BLaER1 treated with 17β-estradiol and CSF1 and Interleukin-3, amounts not matched to agents 10 nM and 100 nM (cell line): ENCODE results near the gene ATRNL1.

Source experiments
- H3K27ac ChIP-seq, 11 experiments: shearing (Covaris generic); formaldehyde crosslinking; 2 replicates each; pipeline ENCODE4 v1.8.1; 2022
- H3K27me3 ChIP-seq, 11 experiments: shearing (Covaris generic); formaldehyde crosslinking; 2 replicates each; pipeline ENCODE4 v1.8.1; 2022
- H3K36me3 ChIP-seq, 11 experiments: shearing (Covaris generic); formaldehyde crosslinking; 2 replicates each; pipeline ENCODE4 v1.8.1; 2022
- H3K4me1 ChIP-seq, 10 experiments: shearing (Covaris generic); formaldehyde crosslinking; 2 replicates each; pipeline ENCODE4 v1.8.1; 2022
- H3K4me2 ChIP-seq, 11 experiments: shearing (Covaris generic); formaldehyde crosslinking; 2 replicates each; pipeline ENCODE4 v1.8.1; 2022
- H3K4me3 ChIP-seq, 10 experiments: shearing (Covaris generic); formaldehyde crosslinking; 2 replicates each; pipeline ENCODE4 v1.8.1; 2022
- H3K9ac ChIP-seq, 11 experiments: shearing (Covaris generic); formaldehyde crosslinking; 2 replicates each; pipeline ENCODE4 v1.8.1; 2022
- H3K9me3 ChIP-seq, 11 experiments: shearing (Covaris generic); formaldehyde crosslinking; replicated peaks in 1 of 11; 2 replicates each; pipeline ENCODE4 v1.8.1; 2022
- H4K20me1 ChIP-seq, 11 experiments: shearing (Covaris generic); formaldehyde crosslinking; 2 replicates each; pipeline ENCODE4 v1.8.1; 2022
- Cebpa-rat ChIP-seq, 11 experiments: shearing (Covaris generic); IDR thresholded peaks; 2 replicates each; pipeline ENCODE4 v1.8.1; 2022

The ATRNL1 gene

DNA sequence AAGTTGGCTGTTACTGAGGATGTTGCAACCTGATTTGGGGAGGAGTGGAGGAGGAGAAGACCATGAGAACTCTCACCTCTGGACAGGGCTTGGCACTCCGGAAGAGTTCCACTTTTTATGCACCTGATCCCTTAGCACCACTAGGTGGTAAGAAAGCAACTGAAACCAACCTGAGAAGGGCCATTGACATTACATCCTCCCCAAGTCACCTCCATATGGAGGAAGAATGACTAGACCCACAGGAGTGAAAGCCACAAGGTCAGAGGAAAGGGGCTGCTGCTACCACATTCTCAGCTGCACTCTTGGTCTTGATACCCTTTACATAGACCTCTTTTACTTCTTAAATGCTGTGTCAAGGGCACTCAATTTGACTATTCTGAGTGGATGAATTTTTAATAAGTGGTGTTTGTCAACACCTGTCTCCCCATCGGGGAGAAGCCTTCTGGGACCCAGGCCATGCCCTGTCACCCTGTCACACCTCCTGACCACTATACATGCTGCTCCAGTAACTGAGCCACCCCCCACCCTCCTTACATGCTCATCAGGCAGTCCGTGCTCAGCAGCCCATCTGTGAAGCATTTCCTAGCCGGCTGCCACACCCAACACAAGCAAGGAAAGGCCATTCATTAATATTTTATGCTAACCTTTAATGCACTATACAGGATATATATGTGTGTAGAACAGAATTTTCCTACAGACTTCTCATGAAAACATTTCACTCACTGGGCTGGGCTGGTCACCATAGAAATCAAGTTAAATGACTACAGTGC, 817.0 kb downstream of the ATRNL1 start:
- no peaks in the 10 kb centered on the region for H3K4me1 ChIP-seq
- H4K20me1 ChIP-seq, result no peaks in the 10 kb centered on the region
- no peak overlapping the region for H3K4me2 ChIP-seq
- no peak overlapping the region for H3K27ac ChIP-seq
- H3K9ac ChIP-seq, result no peak overlapping the region
- no peaks in the 10 kb centered on the region; a peak in 1 of 22 replicates for H3K36me3 ChIP-seq
- no peak for TF ChIP-seq Cebpa-rat (IDR thresholded peaks at IDR 0.05)
- no peaks in the 10 kb centered on the region for H3K27me3 ChIP-seq
- no peak overlapping the region for H3K4me3 ChIP-seq
- peaks cover 5 to 14% (median 12%) of the 10 kb centered on the region in 11 experiments; a peak in 13 of 22 replicates for H3K9me3 ChIP-seq

DNA sequence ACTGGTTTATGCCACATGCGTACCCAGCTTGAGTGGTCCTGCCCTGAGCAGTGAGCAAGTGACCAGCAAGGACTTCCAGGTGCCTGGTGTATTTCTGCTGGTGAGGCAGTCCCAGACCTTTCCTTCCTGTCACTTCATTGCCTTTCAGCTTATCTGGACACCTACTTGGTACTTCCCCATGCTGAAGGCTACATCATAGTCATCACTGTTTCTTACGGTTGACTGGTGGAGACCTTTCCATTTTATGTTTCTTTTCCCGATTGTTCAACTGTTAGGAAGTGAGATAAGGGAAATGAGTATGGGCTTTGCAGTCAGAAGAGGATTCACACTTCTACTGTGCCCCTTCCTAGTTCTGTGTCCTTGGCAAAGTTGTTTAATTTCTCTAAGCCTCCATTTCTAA, 821.3 kb downstream of the ATRNL1 start:
- no peaks in the 10 kb centered on the region for H4K20me1 ChIP-seq
- H3K36me3 ChIP-seq, result no peaks in the 10 kb centered on the region; a peak in 1 of 22 replicates
- peaks cover 5 to 17% (median 12%) of the 10 kb centered on the region in 11 experiments; a peak in 13 of 22 replicates for H3K9me3 ChIP-seq
- no peak overlapping the region for H3K4me3 ChIP-seq
- no peak overlapping the region for H3K4me2 ChIP-seq
- no peaks in the 10 kb centered on the region for H3K4me1 ChIP-seq
- TF ChIP-seq Cebpa-rat (IDR thresholded peaks at IDR 0.05), result no peak
- H3K27ac ChIP-seq, result no peak overlapping the region
- H3K27me3 ChIP-seq, result no peaks in the 10 kb centered on the region
- H3K9ac ChIP-seq, result no peak overlapping the region

DNA sequence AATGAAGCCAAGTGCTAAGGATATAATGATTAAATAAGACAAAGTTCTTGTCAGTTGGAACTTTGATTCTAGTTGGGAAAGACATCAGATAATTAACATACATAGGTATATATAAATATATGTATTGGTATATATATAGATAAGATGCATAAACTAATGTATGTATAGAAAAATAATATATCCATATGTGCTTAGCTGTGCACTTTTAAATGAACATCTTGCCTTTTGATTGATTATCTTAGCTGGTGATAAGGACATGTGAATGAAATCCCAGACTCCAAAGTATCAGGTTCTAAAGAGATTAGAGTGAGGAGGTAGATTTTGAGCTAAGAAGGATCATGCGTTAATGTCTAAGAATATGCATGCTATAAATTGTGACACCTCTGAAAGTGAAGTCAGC, 822.3 kb downstream of the ATRNL1 start:
- no peak for TF ChIP-seq Cebpa-rat (IDR thresholded peaks at IDR 0.05)
- Histone ChIP-seq H3K9me3 (peaks cover 5 to 17% (median 12%) of the 10 kb centered on the region in 11 experiments; a peak in 13 of 22 replicates), H3K9ac (no peak overlapping the region), H3K27me3 (no peaks in the 10 kb centered on the region), H3K4me1 (no peaks in the 10 kb centered on the region), H3K4me3 (no peak overlapping the region), H4K20me1 (no peaks in the 10 kb centered on the region), H3K27ac (no peak overlapping the region), H3K36me3 (no peaks in the 10 kb centered on the region; a peak in 1 of 22 replicates), H3K4me2 (no peak overlapping the region)

DNA sequence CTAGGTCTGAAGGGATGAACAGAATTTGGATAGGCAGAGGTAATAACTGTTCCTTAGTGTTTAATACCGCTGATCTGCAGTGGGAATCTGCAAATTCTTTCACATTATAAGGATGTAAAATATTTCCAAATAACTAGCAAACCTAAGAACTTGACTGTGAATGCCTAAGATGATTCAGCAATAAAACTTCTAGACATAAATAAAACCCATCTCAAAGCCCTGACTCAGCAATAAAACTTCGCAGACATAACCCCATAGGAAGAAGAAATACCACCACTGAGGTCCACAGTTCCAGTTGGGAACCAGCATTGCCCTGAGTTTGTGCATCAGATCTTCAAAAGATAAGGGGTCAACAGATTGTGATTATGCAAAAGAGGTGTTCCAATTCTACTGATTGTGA, 825.6 kb downstream of the ATRNL1 start:
- Histone ChIP-seq H3K27ac (no peak overlapping the region), H3K9ac (no peak overlapping the region), H3K9me3 (peaks cover 5 to 15% (median 11%) of the 10 kb centered on the region in 11 experiments; a peak in 12 of 22 replicates), H3K4me2 (no peak overlapping the region), H4K20me1 (no peaks in the 10 kb centered on the region), H3K27me3 (no peaks in the 10 kb centered on the region), H3K4me3 (no peak overlapping the region), H3K36me3 (no peaks in the 10 kb centered on the region; a peak in 1 of 22 replicates), H3K4me1 (no peaks in the 10 kb centered on the region)
- no peak for TF ChIP-seq Cebpa-rat (IDR thresholded peaks at IDR 0.05)

DNA sequence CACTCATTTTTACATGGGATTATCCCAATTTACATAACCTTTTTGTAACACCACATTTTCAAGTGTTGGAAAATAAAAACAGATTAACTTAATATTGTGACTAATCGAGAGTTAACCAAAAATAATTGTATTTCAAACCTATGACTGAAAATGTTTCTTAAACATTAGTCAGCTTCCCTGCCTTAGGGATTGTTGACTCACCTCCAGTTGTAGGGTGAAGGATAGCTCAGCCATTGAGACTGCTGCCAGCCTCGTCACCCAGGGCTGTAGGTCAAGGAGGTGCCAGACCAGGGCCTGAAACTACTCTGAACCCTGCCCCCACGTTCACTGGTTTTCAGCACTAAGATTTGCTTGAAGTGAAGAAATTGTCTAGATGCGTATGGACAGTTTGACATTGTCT, 828.6 kb downstream of the ATRNL1 start:
- H3K4me2 ChIP-seq, result no peak overlapping the region
- no peak overlapping the region for H3K27ac ChIP-seq

DNA sequence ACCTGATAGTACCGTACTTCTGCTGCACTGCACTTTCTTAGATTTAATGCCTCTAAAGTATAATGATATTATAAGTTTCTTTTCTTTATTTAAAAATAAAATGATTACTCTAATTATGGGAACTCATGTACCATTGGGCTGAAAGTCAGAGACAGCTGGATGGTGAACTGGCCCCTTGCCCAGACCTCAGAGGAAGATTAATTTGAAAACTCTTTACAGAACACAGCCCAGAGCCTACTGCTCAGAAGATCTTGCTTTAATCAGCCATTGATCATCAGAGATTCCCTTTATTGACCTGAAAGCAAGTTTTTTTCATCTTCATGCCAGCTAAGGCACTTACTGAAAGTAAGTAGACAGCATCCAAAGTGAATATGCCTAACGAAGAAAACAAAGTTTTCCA, 838.1 kb downstream of the ATRNL1 start:
- H3K4me2 ChIP-seq, result no peak overlapping the region
- H3K9ac ChIP-seq, result no peak overlapping the region
- H3K4me3 ChIP-seq, result no peak overlapping the region
- peaks cover 0 to 15% (median 11%) of the 10 kb centered on the region in 10 experiments; a peak in 10 of 20 replicates for H3K4me1 ChIP-seq
- H4K20me1 ChIP-seq, result no peaks in the 10 kb centered on the region
- no peak for TF ChIP-seq Cebpa-rat (IDR thresholded peaks at IDR 0.05)
- H3K36me3 ChIP-seq, result no peaks in the 10 kb centered on the region
- H3K27me3 ChIP-seq, result no peaks in the 10 kb centered on the region
- peaks cover 0 to 9% (median 0%) of the 10 kb centered on the region in 11 experiments; a peak in 3 of 22 replicates for H3K9me3 ChIP-seq
- H3K27ac ChIP-seq, result no peak overlapping the region

More for the DNA sequence above, 828.6 kb downstream of the ATRNL1 start:
- H3K4me1 ChIP-seq, result no peaks in the 10 kb centered on the region
- H3K4me3 ChIP-seq, result no peak overlapping the region
- TF ChIP-seq Cebpa-rat (IDR thresholded peaks at IDR 0.05), result no peak
- H3K9me3 ChIP-seq, result peaks cover 2 to 15% (median 8%) of the 10 kb centered on the region in 11 experiments; a peak in 13 of 22 replicates
- no peaks in the 10 kb centered on the region for H3K27me3 ChIP-seq
- H4K20me1 ChIP-seq, result no peaks in the 10 kb centered on the region
- H3K9ac ChIP-seq, result no peak overlapping the region
- H3K36me3 ChIP-seq, result no peaks in the 10 kb centered on the region

DNA sequence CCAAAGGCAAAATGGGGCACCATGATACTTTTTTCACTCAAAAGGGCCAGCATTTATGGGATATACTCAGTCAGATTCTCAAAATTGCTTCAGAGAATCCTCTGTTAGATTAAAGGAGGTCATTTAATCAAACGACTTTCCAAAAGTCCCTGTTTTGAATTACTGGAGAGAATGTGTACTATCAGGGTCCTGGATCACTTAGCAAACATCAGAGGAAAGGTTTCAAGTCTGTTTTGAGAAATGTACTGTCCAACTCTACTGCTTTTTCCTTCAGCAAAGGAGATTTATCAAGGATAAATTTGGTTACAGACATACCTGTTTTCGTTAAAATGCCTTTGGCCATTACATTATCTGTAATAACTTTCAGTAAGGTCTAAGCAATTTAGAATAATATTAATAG, 838.9 kb downstream of the ATRNL1 start:
- Histone ChIP-seq H3K4me2 (no peak overlapping the region), H3K9ac (no peak overlapping the region), H3K4me3 (no peak overlapping the region), H3K4me1 (peaks cover 0 to 15% (median 11%) of the 10 kb centered on the region in 10 experiments; a peak in 10 of 20 replicates), H4K20me1 (no peaks in the 10 kb centered on the region), H3K36me3 (no peaks in the 10 kb centered on the region), H3K27ac (no peak overlapping the region), H3K27me3 (no peaks in the 10 kb centered on the region), H3K9me3 (peaks cover 0 to 15% (median 2%) of the 10 kb centered on the region in 11 experiments; a peak in 6 of 22 replicates)
- TF ChIP-seq Cebpa-rat (IDR thresholded peaks at IDR 0.05), result no peak

DNA sequence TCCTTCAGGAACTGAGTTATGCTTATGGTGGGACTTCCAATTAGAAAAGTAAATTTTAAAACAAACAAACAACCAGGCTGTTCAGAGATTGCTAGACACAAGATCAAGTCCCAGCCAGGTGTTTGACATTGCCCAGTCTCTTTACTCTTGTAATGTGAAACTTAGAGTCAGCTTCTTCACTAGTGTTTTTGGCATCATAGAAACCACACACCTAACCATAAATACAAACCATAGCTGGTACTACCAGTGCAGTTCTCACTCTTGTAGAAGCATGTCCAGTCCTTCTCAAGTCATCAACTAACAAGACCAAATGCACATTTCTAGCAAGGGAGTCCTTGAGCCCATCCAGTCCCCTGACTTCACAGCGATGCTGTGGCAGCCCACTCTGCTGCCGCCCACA, 839.9 kb downstream of the ATRNL1 start:
- TF ChIP-seq Cebpa-rat (IDR thresholded peaks at IDR 0.05), result no peak
- Histone ChIP-seq H3K4me2 (no peak overlapping the region), H3K27ac (no peak overlapping the region), H3K4me1 (peaks cover 0 to 25% (median 11%) of the 10 kb centered on the region in 10 experiments; a peak in 10 of 20 replicates), H3K27me3 (no peaks in the 10 kb centered on the region), H3K36me3 (no peaks in the 10 kb centered on the region), H3K9me3 (peaks cover 0 to 25% (median 7%) of the 10 kb centered on the region in 11 experiments; a peak in 11 of 22 replicates), H3K4me3 (no peak overlapping the region), H3K9ac (no peak overlapping the region), H4K20me1 (no peaks in the 10 kb centered on the region)

DNA sequence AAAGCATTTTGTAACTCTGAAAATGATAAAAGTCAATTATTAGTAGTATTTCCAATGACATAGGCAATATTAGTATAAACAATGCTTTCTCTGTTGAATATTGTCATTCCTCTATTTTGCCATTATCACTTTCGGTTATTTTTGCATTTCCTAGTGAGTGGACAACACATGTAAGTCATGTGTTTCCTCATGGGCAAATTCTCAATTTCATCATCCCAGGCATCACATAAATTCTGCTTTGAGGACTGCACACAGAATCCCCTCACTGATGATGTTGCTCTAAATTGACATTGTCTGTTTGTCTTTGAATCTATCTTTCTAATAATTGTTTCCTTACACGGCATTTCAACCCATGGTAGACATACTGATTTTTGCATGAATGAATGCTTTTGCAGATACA, 842.6 kb downstream of the ATRNL1 start:
- H3K27me3 ChIP-seq, result no peaks in the 10 kb centered on the region
- H3K4me3 ChIP-seq, result no peak overlapping the region
- H4K20me1 ChIP-seq, result no peaks in the 10 kb centered on the region
- no peak overlapping the region for H3K9ac ChIP-seq
- no peaks in the 10 kb centered on the region for H3K36me3 ChIP-seq
- TF ChIP-seq Cebpa-rat (IDR thresholded peaks at IDR 0.05), result no peak
- peaks cover 11 to 49% (median 30%) of the 10 kb centered on the region in 10 experiments for H3K4me1 ChIP-seq
- H3K27ac ChIP-seq, result no peak overlapping the region
- peaks cover 7 to 46% (median 21%) of the 10 kb centered on the region in 11 experiments; a peak in 20 of 22 replicates for H3K9me3 ChIP-seq
- peak overlapping the region in 5 of 11 experiments; percentile 8 to 50 (median 23); a peak in 5 of 22 replicates for H3K4me2 ChIP-seq
